HG02642 (cell line): ENCODE results near the gene PNPT1.
"Not testable (repeated sequence)": the region's sequence is repeated elsewhere in the genome, so short reads cannot be mapped to it uniquely, and the experiment has no call there.

Experiments
- ATAC-seq: cut with Tn5 transposase; IDR thresholded peaks from one replicate; pipeline ENCODE4 v1.9.1; 2021; ENCODE audit warnings: mild to moderate bottlenecking; ENCODE audit not compliant: unreplicated experiment, poor library complexity

Gene PNPT1

DNA sequence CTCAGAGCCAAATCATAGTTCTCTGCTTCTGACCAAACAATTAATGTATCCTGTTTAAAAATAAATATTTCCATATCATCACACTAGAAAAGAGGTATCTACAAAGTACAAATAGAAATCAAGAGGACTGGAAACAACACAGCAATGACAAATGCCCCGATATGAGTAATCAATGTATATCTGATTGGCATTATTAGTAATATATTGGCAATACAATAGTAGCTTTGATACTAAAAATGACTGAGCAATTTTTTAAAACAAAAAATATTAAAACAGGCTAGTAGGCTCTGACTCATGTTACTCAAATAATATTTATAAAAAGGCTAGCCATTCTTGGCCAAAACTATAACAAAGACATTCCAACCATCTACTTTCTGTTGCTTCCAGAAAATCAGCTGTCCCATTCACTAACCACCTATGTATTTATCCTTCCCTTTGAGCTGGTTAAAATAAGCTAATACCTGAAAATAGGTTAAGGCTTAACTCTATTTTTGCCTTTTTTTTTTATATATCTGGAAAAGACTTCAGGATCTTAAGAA lies 89.5 kb downstream of the PNPT1 start:
- ATAC-seq, result no peak

DNA sequence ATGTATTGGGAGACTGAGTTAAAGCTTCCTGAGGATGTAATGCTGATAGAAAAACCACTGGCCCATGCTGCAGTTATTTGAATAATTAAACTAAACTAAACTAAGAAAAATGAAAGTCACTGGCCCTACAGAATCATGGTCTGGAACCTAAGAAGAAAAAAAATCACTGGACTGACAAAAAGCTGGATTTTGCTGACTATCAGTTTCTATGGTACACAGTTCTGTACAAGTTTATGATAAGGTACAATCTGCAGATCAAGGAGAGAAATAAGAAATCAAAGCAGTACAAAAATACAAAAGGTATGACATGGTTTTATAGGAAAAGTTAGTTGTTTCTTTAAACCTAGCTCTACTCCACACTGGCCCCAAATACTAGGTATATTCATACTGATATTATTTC lies 91.8 kb downstream of the PNPT1 start:
- no peak for ATAC-seq

DNA sequence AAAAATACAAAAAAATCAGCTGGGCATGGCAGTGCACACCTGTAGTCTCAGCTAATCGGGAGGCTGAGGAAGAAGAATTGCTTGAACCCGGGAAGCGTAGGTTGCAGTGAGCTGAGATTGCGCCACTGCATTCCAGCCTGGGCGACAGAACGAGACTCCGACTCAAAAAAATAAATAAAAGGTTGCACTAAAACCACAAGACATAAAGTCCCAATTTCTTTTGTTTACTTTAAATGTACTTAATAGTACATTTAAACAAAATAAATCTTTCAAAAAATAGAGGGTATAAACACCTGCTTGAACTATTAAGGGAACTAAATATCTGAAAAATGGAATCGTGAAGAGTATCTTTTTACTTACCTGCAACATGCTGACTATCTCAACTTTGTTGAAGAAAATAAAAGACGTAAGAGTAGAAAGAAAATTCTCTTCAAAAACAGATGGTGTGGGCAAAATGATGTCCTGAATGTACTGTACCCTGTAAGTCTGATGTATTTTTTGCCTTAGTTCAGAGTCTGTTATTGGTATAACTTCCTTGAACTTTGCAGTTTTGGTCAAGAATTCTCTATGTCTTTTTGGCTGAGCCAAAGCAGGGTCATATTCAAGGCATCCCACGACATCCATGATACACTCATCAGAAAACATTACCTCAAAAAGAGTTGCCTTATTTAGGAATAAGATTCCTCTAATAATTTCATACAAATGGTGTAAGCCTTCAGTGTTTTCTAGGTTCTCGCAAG lies 95.4 kb downstream of the PNPT1 start:
- ATAC-seq, result no peak

DNA sequence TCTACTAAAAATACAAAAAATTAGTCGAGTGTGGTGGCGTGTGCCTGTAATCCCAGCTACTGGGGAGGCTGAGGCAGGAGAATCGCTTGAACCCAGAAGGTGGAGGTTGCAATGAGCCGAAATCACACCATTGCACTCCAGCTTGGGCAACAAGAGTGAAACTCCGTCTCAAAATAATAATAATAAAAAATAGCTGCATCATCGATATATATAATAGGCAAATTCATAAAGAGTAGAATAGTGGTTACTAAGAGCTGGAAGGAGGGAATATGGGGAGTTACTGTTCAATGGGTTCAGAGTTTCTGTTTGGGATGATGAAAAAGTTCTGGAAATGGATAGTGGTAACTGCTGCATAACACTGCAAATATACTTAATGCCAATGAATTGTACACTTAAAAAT lies 96.8 kb downstream of the PNPT1 start:
- ATAC-seq, result not testable (repeated sequence)

DNA sequence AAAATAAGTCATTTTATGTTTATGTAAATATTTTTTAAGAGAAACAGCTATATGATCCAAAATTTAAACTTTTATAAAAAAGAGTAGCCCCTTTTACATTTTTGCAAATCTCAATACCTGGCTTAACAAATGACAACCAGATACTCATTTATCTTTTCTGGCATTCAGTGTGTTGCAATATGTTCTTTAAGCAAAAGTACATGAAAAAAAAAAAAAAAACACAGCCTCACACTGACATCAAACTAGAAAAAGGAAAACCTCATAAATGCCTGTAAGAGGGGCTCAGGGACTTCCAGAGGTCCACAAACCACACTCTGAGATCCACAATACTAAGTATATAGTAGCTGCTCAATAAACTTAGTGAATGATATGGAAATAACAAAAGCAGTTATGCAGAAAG lies 98.1 kb downstream of the PNPT1 start:
- no peak for ATAC-seq

DNA sequence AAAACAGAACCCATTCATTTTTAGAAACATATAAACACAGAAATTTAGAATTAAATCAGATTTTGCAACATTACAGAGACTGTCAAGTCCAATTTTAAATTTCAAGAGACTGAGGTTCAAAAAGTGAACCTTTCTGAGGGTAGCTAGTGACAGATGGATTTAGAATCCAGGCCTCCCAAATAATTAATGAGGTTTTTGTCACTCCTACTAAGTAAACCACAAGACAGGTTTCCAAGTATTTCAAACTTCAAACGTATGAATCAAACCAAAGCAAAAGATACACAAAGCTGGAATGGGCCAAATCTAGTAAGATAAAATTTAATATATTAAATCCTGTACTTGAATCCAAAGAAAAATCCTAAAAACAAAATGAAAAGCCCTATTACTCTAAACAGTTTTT lies 101.5 kb downstream of the PNPT1 start:
- ATAC-seq, result no peak

DNA sequence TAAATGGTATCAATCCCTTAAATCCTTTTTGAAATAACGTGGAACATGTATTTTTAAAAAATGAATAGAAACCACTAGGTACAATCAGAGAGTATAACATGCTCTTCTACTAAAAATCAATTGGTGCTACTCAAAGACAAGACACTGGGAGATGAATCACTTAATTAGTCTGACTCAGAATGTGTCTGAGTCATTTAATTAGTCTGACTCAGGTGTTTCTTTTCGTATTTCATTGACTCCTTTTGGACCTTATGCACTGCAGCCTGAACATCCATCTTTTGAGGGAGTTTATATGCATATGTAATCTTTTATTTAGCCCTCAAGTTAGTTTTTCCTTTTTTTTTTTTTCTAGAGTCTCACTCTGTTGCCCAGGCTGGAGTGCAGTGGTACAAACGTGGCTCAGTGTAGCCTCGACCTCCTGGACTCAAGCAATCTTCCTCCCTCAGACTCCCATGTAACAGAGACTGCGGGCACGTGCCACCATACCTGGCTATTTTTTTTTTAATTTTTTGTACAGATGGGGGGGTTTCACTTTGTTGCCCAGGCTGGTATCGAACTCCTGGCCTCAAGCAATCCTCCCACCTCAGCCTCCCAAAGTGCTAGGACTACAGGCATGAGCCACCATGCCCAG lies 102.7 kb downstream of the PNPT1 start:
- peak; percentile 69 for ATAC-seq

DNA sequence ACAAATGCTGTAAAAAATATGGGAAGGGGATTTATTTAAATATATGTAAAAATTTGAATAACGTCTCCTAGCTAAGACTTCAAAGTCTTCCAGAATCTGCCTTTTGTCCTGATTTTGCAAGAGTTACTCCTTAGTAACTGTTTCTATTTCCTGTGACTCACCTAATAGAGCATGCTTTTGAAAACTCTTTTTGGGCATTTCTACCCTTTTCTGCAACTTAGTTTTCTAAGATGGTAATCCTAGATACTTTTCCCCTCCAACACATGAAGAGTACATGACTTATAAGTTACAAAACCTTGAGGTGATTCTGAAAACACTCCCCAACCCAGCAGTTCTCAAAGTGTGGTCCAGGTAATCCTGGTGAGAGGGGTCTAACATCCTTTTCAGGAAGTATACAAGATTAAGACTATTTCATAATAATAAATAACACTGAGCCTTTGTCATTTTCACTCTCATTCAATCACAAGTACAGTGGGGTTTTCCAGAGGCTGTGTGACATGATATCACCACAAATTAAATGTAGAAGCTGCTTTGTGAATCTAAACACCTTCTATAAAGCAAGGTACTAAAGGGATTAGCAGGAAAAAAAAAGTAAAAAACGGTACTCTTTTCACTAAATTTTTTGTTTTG lies 108.1 kb downstream of the PNPT1 start:
- no peak for ATAC-seq
